ENCODE measurements around the gene TACC3. TPM values are rescaled to one million over a fixed set of nuclear protein-coding genes. Genes with fewer than 3 reads are reported as not detected.

TACC3 gene
- total and polyA plus RNA-seq, 2 of the 8 experiments (the other 6 are each of a cell fraction or from before 2014, with no cell fraction given) = 73.8 to 148 TPM

DNA sequence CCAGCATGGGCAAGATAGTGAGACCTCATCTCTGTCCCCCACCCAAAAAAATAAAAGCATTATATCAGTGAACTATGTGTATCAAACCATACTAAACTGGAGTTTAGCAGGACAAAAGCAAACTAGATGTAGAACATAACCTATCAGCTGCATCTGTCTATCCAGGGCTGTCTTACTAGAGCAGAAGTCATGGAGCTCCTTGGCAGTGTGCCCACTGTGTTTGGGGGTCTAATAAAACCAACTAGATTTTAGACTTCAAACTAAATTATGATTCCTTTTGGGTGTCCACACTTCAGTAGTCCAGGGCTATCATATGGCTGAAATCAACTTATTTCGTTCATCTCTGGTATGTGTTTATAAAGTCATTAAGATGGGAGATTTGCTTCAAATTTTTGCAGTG lies 17.5 kb upstream of the TACC3 start (continued):
- TF ChIP-seq, protein P1, sequence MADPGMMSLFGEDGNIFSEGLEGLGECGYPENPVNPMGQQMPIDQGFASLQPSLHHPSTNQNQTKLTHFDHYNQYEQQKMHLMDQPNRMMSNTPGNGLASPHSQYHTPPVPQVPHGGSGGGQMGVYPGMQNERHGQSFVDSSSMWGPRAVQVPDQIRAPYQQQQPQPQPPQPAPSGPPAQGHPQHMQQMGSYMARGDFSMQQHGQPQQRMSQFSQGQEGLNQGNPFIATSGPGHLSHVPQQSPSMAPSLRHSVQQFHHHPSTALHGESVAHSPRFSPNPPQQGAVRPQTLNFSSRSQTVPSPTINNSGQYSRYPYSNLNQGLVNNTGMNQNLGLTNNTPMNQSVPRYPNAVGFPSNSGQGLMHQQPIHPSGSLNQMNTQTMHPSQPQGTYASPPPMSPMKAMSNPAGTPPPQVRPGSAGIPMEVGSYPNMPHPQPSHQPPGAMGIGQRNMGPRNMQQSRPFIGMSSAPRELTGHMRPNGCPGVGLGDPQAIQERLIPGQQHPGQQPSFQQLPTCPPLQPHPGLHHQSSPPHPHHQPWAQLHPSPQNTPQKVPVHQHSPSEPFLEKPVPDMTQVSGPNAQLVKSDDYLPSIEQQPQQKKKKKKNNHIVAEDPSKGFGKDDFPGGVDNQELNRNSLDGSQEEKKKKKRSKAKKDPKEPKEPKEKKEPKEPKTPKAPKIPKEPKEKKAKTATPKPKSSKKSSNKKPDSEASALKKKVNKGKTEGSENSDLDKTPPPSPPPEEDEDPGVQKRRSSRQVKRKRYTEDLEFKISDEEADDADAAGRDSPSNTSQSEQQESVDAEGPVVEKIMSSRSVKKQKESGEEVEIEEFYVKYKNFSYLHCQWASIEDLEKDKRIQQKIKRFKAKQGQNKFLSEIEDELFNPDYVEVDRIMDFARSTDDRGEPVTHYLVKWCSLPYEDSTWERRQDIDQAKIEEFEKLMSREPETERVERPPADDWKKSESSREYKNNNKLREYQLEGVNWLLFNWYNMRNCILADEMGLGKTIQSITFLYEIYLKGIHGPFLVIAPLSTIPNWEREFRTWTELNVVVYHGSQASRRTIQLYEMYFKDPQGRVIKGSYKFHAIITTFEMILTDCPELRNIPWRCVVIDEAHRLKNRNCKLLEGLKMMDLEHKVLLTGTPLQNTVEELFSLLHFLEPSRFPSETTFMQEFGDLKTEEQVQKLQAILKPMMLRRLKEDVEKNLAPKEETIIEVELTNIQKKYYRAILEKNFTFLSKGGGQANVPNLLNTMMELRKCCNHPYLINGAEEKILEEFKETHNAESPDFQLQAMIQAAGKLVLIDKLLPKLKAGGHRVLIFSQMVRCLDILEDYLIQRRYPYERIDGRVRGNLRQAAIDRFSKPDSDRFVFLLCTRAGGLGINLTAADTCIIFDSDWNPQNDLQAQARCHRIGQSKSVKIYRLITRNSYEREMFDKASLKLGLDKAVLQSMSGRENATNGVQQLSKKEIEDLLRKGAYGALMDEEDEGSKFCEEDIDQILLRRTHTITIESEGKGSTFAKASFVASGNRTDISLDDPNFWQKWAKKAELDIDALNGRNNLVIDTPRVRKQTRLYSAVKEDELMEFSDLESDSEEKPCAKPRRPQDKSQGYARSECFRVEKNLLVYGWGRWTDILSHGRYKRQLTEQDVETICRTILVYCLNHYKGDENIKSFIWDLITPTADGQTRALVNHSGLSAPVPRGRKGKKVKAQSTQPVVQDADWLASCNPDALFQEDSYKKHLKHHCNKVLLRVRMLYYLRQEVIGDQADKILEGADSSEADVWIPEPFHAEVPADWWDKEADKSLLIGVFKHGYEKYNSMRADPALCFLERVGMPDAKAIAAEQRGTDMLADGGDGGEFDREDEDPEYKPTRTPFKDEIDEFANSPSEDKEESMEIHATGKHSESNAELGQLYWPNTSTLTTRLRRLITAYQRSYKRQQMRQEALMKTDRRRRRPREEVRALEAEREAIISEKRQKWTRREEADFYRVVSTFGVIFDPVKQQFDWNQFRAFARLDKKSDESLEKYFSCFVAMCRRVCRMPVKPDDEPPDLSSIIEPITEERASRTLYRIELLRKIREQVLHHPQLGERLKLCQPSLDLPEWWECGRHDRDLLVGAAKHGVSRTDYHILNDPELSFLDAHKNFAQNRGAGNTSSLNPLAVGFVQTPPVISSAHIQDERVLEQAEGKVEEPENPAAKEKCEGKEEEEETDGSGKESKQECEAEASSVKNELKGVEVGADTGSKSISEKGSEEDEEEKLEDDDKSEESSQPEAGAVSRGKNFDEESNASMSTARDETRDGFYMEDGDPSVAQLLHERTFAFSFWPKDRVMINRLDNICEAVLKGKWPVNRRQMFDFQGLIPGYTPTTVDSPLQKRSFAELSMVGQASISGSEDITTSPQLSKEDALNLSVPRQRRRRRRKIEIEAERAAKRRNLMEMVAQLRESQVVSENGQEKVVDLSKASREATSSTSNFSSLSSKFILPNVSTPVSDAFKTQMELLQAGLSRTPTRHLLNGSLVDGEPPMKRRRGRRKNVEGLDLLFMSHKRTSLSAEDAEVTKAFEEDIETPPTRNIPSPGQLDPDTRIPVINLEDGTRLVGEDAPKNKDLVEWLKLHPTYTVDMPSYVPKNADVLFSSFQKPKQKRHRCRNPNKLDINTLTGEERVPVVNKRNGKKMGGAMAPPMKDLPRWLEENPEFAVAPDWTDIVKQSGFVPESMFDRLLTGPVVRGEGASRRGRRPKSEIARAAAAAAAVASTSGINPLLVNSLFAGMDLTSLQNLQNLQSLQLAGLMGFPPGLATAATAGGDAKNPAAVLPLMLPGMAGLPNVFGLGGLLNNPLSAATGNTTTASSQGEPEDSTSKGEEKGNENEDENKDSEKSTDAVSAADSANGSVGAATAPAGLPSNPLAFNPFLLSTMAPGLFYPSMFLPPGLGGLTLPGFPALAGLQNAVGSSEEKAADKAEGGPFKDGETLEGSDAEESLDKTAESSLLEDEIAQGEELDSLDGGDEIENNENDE (IDR thresholded peaks at IDR 0.05; ENCODE audit: insufficient replicate concordance, low read length) = no peak
- no peak for TF ChIP-seq BRCA1 (IDR thresholded peaks at IDR 0.05; ENCODE audit: low read depth, low read length)
- TF ChIP-seq, protein P2, sequence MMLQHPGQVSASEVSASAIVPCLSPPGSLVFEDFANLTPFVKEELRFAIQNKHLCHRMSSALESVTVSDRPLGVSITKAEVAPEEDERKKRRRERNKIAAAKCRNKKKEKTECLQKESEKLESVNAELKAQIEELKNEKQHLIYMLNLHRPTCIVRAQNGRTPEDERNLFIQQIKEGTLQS (IDR thresholded peaks at IDR 0.05; ENCODE audit: insufficient read depth, low read depth, low read length) = no peak
- TF ChIP-seq SIN3A (conservative IDR thresholded peaks at IDR 0.05 in 1 of 2, IDR thresholded peaks at IDR 0.05 in 1 of 2; ENCODE audit: low read depth in 1 of 2, low read length in 2 of 2) = no peak
- TF ChIP-seq CTBP2 (IDR thresholded peaks at IDR 0.05; ENCODE audit: borderline replicate concordance, insufficient read depth, insufficient read length, low read length) = no peak
- TF ChIP-seq SP2 (IDR thresholded peaks at IDR 0.05; ENCODE audit: low read length) = no peak
- no peak for TF ChIP-seq ASH2L (IDR thresholded peaks at IDR 0.05; ENCODE audit: low read length)
- TF ChIP-seq TCF12 (IDR thresholded peaks at IDR 0.05; ENCODE audit: low read depth, low read length) = no peak
- no peak for TF ChIP-seq TBP (IDR thresholded peaks at IDR 0.05; ENCODE audit: low read depth, low read length)
- TF ChIP-seq RXRA (IDR thresholded peaks at IDR 0.05; ENCODE audit: insufficient read depth, low read depth, low read length) = no peak
